SK-N-SH (cell line): ENCODE data around the gene ACSL1.

Experiments used
- CHD2 ChIP-seq: fragments of 150-350 bp; IDR thresholded peaks from 2 replicates; pipeline ENCODE4 v1.6.1; 2018; ENCODE audit warnings: low read length; ENCODE audit not compliant: partially characterized antibody
- ELF1 ChIP-seq: IDR thresholded peaks from 2 replicates; pipeline ENCODE4 v1.4.0; 2012
- EP300 ChIP-seq, 2 experiments: IDR thresholded peaks; 2 replicates each; pipeline versions ENCODE4 v1.4.0 to v1.6.1; 2012; ENCODE audit warnings: borderline replicate concordance in 1 of 2, low read depth in 1 of 2, low read length in 1 of 2
- FOXJ3 ChIP-seq: sonication (generic); formaldehyde crosslinking; IDR thresholded peaks from 2 replicates; pipeline ENCODE4 v1.5.1; 2020; ENCODE audit warnings: mild to moderate bottlenecking, missing genetic modification reagents
- GATA2 ChIP-seq: sonication (generic); formaldehyde crosslinking; IDR thresholded peaks from 2 replicates; pipeline ENCODE4 v1.5.0; 2020; ENCODE audit warnings: mild to moderate bottlenecking, missing genetic modification reagents
- JUND ChIP-seq: IDR thresholded peaks from 2 replicates; pipeline ENCODE4 v1.4.0; 2012
- POLR2AphosphoS5 ChIP-seq: IDR thresholded peaks from 2 replicates; pipeline ENCODE4 v1.6.1; 2012; ENCODE audit warnings: low read depth, low read length
- RAD21 ChIP-seq: IDR thresholded peaks from 2 replicates; pipeline ENCODE4 v1.6.1; 2012; ENCODE audit warnings: mild to moderate bottlenecking, low read length
- TCF12 ChIP-seq: IDR thresholded peaks from 2 replicates; pipeline ENCODE4 v1.4.0; 2012
- TF ChIP-seq, protein P1 (sequence below): fragments of 200-600 bp; sonication (generic); IDR thresholded peaks from 2 replicates; pipeline ENCODE4 v1.6.1; 2017; ENCODE audit warnings: antibody characterized with exemption, mild to moderate bottlenecking, moderate library complexity
- TF ChIP-seq, protein P2 (sequence below): IDR thresholded peaks from 2 replicates; pipeline ENCODE4; 2012
- TF ChIP-seq, protein P3 (sequence below): IDR thresholded peaks from 2 replicates; pipeline ENCODE4 v1.6.1; 2012; ENCODE audit warnings: mild to moderate bottlenecking, low read depth, low read length, moderate library complexity

DNA sequence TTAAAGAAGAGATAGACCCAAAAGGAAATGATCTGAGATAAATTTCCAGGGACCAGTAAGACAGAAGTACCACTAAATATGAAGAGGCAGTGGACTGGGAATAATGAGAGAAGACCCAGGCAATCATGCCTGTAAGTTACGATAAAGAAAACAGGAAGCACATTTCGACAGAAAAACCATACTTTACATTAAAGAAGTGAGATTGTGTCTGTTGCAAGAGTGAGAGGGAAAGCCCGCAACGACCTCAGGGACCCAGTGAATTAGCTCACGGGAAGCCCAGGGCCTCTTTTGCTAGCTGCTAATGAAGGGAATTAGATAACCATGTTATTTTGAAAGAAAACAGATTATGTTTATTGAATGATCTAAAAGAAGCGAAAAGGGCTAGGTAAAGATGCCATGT, 28.9 kb upstream of the ACSL1 start:
- TF ChIP-seq, protein P1, sequence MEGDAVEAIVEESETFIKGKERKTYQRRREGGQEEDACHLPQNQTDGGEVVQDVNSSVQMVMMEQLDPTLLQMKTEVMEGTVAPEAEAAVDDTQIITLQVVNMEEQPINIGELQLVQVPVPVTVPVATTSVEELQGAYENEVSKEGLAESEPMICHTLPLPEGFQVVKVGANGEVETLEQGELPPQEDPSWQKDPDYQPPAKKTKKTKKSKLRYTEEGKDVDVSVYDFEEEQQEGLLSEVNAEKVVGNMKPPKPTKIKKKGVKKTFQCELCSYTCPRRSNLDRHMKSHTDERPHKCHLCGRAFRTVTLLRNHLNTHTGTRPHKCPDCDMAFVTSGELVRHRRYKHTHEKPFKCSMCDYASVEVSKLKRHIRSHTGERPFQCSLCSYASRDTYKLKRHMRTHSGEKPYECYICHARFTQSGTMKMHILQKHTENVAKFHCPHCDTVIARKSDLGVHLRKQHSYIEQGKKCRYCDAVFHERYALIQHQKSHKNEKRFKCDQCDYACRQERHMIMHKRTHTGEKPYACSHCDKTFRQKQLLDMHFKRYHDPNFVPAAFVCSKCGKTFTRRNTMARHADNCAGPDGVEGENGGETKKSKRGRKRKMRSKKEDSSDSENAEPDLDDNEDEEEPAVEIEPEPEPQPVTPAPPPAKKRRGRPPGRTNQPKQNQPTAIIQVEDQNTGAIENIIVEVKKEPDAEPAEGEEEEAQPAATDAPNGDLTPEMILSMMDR, result no peak
- TF ChIP-seq ELF1 (no peak), CHD2 (no peak), FOXJ3 (CRISPR knock-in tag) (no peak), POLR2AphosphoS5 (no peak), GATA2 (CRISPR knock-in tag) (no peak), RAD21 (no peak), TCF12 (no peak), JUND (no peak), EP300 (IDR thresholded peaks at IDR 0.05; ENCODE audit: borderline replicate concordance in 1 of 2, low read depth in 1 of 2, low read length in 1 of 2) (no peak)
- TF ChIP-seq, protein P2, sequence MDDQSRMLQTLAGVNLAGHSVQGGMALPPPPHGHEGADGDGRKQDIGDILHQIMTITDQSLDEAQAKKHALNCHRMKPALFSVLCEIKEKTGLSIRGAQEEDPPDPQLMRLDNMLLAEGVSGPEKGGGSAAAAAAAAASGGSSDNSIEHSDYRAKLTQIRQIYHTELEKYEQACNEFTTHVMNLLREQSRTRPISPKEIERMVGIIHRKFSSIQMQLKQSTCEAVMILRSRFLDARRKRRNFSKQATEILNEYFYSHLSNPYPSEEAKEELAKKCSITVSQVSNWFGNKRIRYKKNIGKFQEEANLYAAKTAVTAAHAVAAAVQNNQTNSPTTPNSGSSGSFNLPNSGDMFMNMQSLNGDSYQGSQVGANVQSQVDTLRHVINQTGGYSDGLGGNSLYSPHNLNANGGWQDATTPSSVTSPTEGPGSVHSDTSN, result no peak
- TF ChIP-seq, protein P3, sequence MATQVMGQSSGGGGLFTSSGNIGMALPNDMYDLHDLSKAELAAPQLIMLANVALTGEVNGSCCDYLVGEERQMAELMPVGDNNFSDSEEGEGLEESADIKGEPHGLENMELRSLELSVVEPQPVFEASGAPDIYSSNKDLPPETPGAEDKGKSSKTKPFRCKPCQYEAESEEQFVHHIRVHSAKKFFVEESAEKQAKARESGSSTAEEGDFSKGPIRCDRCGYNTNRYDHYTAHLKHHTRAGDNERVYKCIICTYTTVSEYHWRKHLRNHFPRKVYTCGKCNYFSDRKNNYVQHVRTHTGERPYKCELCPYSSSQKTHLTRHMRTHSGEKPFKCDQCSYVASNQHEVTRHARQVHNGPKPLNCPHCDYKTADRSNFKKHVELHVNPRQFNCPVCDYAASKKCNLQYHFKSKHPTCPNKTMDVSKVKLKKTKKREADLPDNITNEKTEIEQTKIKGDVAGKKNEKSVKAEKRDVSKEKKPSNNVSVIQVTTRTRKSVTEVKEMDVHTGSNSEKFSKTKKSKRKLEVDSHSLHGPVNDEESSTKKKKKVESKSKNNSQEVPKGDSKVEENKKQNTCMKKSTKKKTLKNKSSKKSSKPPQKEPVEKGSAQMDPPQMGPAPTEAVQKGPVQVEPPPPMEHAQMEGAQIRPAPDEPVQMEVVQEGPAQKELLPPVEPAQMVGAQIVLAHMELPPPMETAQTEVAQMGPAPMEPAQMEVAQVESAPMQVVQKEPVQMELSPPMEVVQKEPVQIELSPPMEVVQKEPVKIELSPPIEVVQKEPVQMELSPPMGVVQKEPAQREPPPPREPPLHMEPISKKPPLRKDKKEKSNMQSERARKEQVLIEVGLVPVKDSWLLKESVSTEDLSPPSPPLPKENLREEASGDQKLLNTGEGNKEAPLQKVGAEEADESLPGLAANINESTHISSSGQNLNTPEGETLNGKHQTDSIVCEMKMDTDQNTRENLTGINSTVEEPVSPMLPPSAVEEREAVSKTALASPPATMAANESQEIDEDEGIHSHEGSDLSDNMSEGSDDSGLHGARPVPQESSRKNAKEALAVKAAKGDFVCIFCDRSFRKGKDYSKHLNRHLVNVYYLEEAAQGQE, result no peak
